IPS-18a (cell line): ENCODE measurements around the gene OSBPL5.

Experiments used
- H3K27ac ChIP-seq: one replicate; pipeline ENCODE4 v1.5.1; 2013; ENCODE audit warnings: low read length
- H3K27me3 ChIP-seq: one replicate; pipeline ENCODE4 v1.6.1; 2013; ENCODE audit warnings: mild to moderate bottlenecking, low read length; ENCODE audit not compliant: control insufficient read depth, insufficient read depth
- H3K36me3 ChIP-seq: one replicate; pipeline ENCODE4 v1.6.1; 2013; ENCODE audit warnings: low read depth, low read length; ENCODE audit not compliant: control insufficient read depth
- H3K4me1 ChIP-seq: one replicate; pipeline ENCODE4 v1.6.1; 2013; ENCODE audit warnings: low read depth, low read length; ENCODE audit not compliant: control insufficient read depth
- H3K4me3 ChIP-seq: one replicate; pipeline ENCODE4 v1.5.1; 2013; ENCODE audit warnings: low read length
- H3K9ac ChIP-seq: one replicate; pipeline ENCODE4 v1.6.1; 2013; ENCODE audit warnings: mild to moderate bottlenecking, low read length, moderate library complexity
- H3K9me3 ChIP-seq: one replicate; pipeline ENCODE4 v1.6.1; 2013; ENCODE audit warnings: low read depth, low read length; ENCODE audit not compliant: control insufficient read depth

The OSBPL5 gene

GRCh38 chr11:3164552-3165151, 458 bp downstream of the OSBPL5 start:
- H3K27me3 ChIP-seq = peaks cover 51% of the 10 kb centered on the region
- peak overlapping the region; percentile 65 for H3K4me3 ChIP-seq
- peak overlapping the region; percentile 23 for H3K9ac ChIP-seq
- no peak overlapping the region for H3K27ac ChIP-seq
- H3K36me3 ChIP-seq = no peaks in the 10 kb centered on the region
- H3K4me1 ChIP-seq = peaks cover 21% of the 10 kb centered on the region
- H3K9me3 ChIP-seq = no peaks in the 10 kb centered on the region

GRCh38 chr11:3164138-3164551, 965 bp downstream of the OSBPL5 start:
- H3K4me1 ChIP-seq = peaks cover 23% of the 10 kb centered on the region
- H3K27ac ChIP-seq = no peak overlapping the region

GRCh38 chr11:3163241-3163981, 1.7 kb downstream of the OSBPL5 start:
- H3K27me3 ChIP-seq = peaks cover 41% of the 10 kb centered on the region
- H3K9ac ChIP-seq = no peak overlapping the region
- no peaks in the 10 kb centered on the region for H3K36me3 ChIP-seq
- H3K4me3 ChIP-seq = no peak overlapping the region
- peaks cover 23% of the 10 kb centered on the region for H3K4me1 ChIP-seq
- H3K9me3 ChIP-seq = no peaks in the 10 kb centered on the region
- no peak overlapping the region for H3K27ac ChIP-seq

More at GRCh38 chr11:3164138-3164551, 965 bp downstream of the OSBPL5 start:
- Histone ChIP-seq H3K9ac (peak overlapping the region; percentile 23), H3K27me3 (peaks cover 46% of the 10 kb centered on the region), H3K4me3 (peak overlapping the region; percentile 65), H3K36me3 (no peaks in the 10 kb centered on the region), H3K9me3 (no peaks in the 10 kb centered on the region)

GRCh38 chr11:3162410-3163240, 2.5 kb downstream of the OSBPL5 start:
- Histone ChIP-seq H3K4me1 (peaks cover 23% of the 10 kb centered on the region), H3K27ac (no peak overlapping the region)

GRCh38 chr11:3161720-3162409, 3.2 kb downstream of the OSBPL5 start:
- Histone ChIP-seq H3K27ac (no peak overlapping the region), H3K4me3 (no peak overlapping the region), H3K36me3 (no peaks in the 10 kb centered on the region), H3K27me3 (peaks cover 38% of the 10 kb centered on the region), H3K9ac (no peak overlapping the region), H3K9me3 (no peaks in the 10 kb centered on the region), H3K4me1 (peaks cover 23% of the 10 kb centered on the region)

More at GRCh38 chr11:3162410-3163240, 2.5 kb downstream of the OSBPL5 start:
- Histone ChIP-seq H3K9ac (no peak overlapping the region), H3K9me3 (no peaks in the 10 kb centered on the region), H3K27me3 (peaks cover 41% of the 10 kb centered on the region), H3K4me3 (no peak overlapping the region), H3K36me3 (no peaks in the 10 kb centered on the region)

GRCh38 chr11:3161309-3161708, 3.8 kb downstream of the OSBPL5 start:
- Histone ChIP-seq H3K27me3 (peaks cover 33% of the 10 kb centered on the region), H3K4me3 (peak overlapping the region; percentile 62)

GRCh38 chr11:3160252-3161031, 4.7 kb downstream of the OSBPL5 start:
- no peaks in the 10 kb centered on the region for H3K9me3 ChIP-seq
- H3K4me3 ChIP-seq = peak overlapping the region; percentile 62
- no peaks in the 10 kb centered on the region for H3K36me3 ChIP-seq
- H3K27ac ChIP-seq = no peak overlapping the region
- no peak overlapping the region for H3K9ac ChIP-seq
- peaks cover 30% of the 10 kb centered on the region for H3K4me1 ChIP-seq
- H3K27me3 ChIP-seq = peaks cover 24% of the 10 kb centered on the region

More at GRCh38 chr11:3161309-3161708, 3.8 kb downstream of the OSBPL5 start:
- no peak overlapping the region for H3K27ac ChIP-seq
- H3K9me3 ChIP-seq = no peaks in the 10 kb centered on the region
- no peak overlapping the region for H3K9ac ChIP-seq
- H3K4me1 ChIP-seq = peaks cover 23% of the 10 kb centered on the region
- no peaks in the 10 kb centered on the region for H3K36me3 ChIP-seq

- Histone ChIP-seq H3K27ac (no peak overlapping the region), H3K4me1 (peaks cover 36% of the 10 kb centered on the region), H3K36me3 (no peaks in the 10 kb centered on the region)
Measured at GRCh38 chr11:3159296-3160190, 5.6 kb downstream of the OSBPL5 start.

GRCh38 chr11:3158821-3159220, 6.3 kb downstream of the OSBPL5 start:
- H3K9me3 ChIP-seq = no peaks in the 10 kb centered on the region
- H3K27me3 ChIP-seq = peaks cover 14% of the 10 kb centered on the region
- H3K27ac ChIP-seq = no peak overlapping the region
- no peak overlapping the region for H3K4me3 ChIP-seq
- no peaks in the 10 kb centered on the region for H3K36me3 ChIP-seq
- H3K9ac ChIP-seq = no peak overlapping the region
- H3K4me1 ChIP-seq = peaks cover 37% of the 10 kb centered on the region

More at GRCh38 chr11:3159296-3160190, 5.6 kb downstream of the OSBPL5 start:
- peak overlapping the region; percentile 62 for H3K4me3 ChIP-seq
- peaks cover 21% of the 10 kb centered on the region for H3K27me3 ChIP-seq
- no peaks in the 10 kb centered on the region for H3K9me3 ChIP-seq
- H3K9ac ChIP-seq = no peak overlapping the region

- H3K4me3 ChIP-seq = no peak overlapping the region
- peaks cover 40% of the 10 kb centered on the region for H3K4me1 ChIP-seq
- no peaks in the 10 kb centered on the region for H3K9me3 ChIP-seq
- no peak overlapping the region for H3K27ac ChIP-seq
- H3K36me3 ChIP-seq = no peaks in the 10 kb centered on the region
- peaks cover 10% of the 10 kb centered on the region for H3K27me3 ChIP-seq
- no peak overlapping the region for H3K9ac ChIP-seq
Measured at GRCh38 chr11:3158131-3158591, 6.9 kb downstream of the OSBPL5 start.
